G401.6 (cell line): ENCODE results near the gene NLRP12.
"Not testable (repeated sequence)": the region's sequence is repeated elsewhere in the genome, so short reads cannot be mapped to it uniquely, and the experiment has no call there.

Experiments
- FAIRE-seq: peaks from 2 replicates; lab custom pipeline; 2012; peaks lifted over from hg19 to GRCh38; lab: Jason Lieb, UNC

NLRP12 gene

GRCh38 chr19:53824134-53824611 lies at the start of gene NLRP12:
TSS of gene NLRP12 (minus strand) at chr19:53824314. CDS start at chr19:53824174, 140 bp downstream.
- no peak for FAIRE-seq

GRCh38 chr19:53872762-53873161 lies 48.6 kb upstream of the NLRP12 start:
- FAIRE-seq = peak; percentile 65

GRCh38 chr19:53871454-53871853 lies 47.3 kb upstream of the NLRP12 start:
- FAIRE-seq = no peak

- no peak for FAIRE-seq
Observed at GRCh38 chr19:53870485-53870844, 46.4 kb upstream of the NLRP12 start.

- not testable (repeated sequence) for FAIRE-seq
Observed at GRCh38 chr19:53869805-53870484, 45.8 kb upstream of the NLRP12 start.

GRCh38 chr19:53868892-53869804 lies 45.0 kb upstream of the NLRP12 start:
- FAIRE-seq = peak; percentile 46

- no peak for FAIRE-seq
Observed at GRCh38 chr19:53868091-53868891, 44.2 kb upstream of the NLRP12 start.

GRCh38 chr19:53867225-53868090 lies 43.3 kb upstream of the NLRP12 start, which contains the start of gene MYADM:
TSS of gene MYADM (plus strand) at chr19:53867883. CDS start at chr19:53873530, 5,647 bp downstream.
- FAIRE-seq = peak; percentile 97

- no peak for FAIRE-seq
Observed at GRCh38 chr19:53866865-53867224, 42.7 kb upstream of the NLRP12 start.

- no peak for FAIRE-seq
Observed at GRCh38 chr19:53865918-53866864, 42.1 kb upstream of the NLRP12 start.

- no peak for FAIRE-seq
Observed at GRCh38 chr19:53865523-53865917, 41.4 kb upstream of the NLRP12 start.

GRCh38 chr19:53864308-53864836 lies 40.3 kb upstream of the NLRP12 start:
- no peak for FAIRE-seq

GRCh38 chr19:53853707-53854106 lies 29.6 kb upstream of the NLRP12 start:
- FAIRE-seq = no peak

GRCh38 chr19:53849237-53849676 lies 25.1 kb upstream of the NLRP12 start:
- no peak for FAIRE-seq

- no peak for FAIRE-seq
Observed at GRCh38 chr19:53847555-53847954, 23.4 kb upstream of the NLRP12 start.

- no peak for FAIRE-seq
Observed at GRCh38 chr19:53844849-53845246, 20.7 kb upstream of the NLRP12 start.

GRCh38 chr19:53840914-53841313 lies 16.8 kb upstream of the NLRP12 start:
- FAIRE-seq = not testable (repeated sequence)

- not testable (repeated sequence) for FAIRE-seq
Observed at GRCh38 chr19:53840241-53840640, 16.1 kb upstream of the NLRP12 start.

- not testable (repeated sequence) for FAIRE-seq
Observed at GRCh38 chr19:53838446-53838845, 14.3 kb upstream of the NLRP12 start.

- not testable (repeated sequence) for FAIRE-seq
Observed at GRCh38 chr19:53832861-53833260, 8.7 kb upstream of the NLRP12 start.
